ENCODE data around the gene TUBG2. TPM values are rescaled to one million over a fixed set of nuclear protein-coding genes. Genes with fewer than 3 reads are reported as not detected.
"Not testable (repeated sequence)": the region's sequence is repeated elsewhere in the genome, so short reads cannot be mapped to it uniquely, and the experiment has no call there.

Gene TUBG2
- total and polyA plus RNA-seq, 5 donors from 2014 or later = 2.8 to 13.7 (median 3.9) TPM

GRCh38 chr17:42642336-42642735 lies 16.7 kb upstream of the TUBG2 start:
- Histone ChIP-seq H3K27me3 (ENCODE audit: control insufficient read depth, insufficient read depth, low read length) (peaks cover 4% of the 10 kb centered on the region), H3K27ac (ENCODE audit: insufficient read depth, low read length, poor library complexity, severe bottlenecking) (no peak overlapping the region), H3K4me3 (ENCODE audit: low read depth, low read length) (no peak overlapping the region), H3K4me1 (ENCODE audit: control insufficient read depth, insufficient read depth, low read length, poor library complexity, severe bottlenecking) (no peaks in the 10 kb centered on the region), H3K36me3 (ENCODE audit: control insufficient read depth, insufficient read depth, low read length) (no peaks in the 10 kb centered on the region), H3K9me3 (ENCODE audit: control insufficient read depth in 2 of 2, low read length in 2 of 2) (no peaks in the 10 kb centered on the region)
- DNase-seq (no peak), ATAC-seq (ENCODE audit: low read depth in 2 of 2) (no peak)
- no peak overlapping the region for H3K27ac Mint-ChIP-seq
- H3K4me1 Mint-ChIP-seq = peaks cover 0 to 5% (median 0%) of the 10 kb centered on the region in 4 donors
- peaks cover 18% of the 10 kb centered on the region for H3K27me3 Mint-ChIP-seq
- no peaks in the 10 kb centered on the region for H3K9me3 Mint-ChIP-seq
- H3K4me3 Mint-ChIP-seq = no peak overlapping the region
- H3K36me3 Mint-ChIP-seq = no peaks in the 10 kb centered on the region

- H3K36me3 Mint-ChIP-seq = no peaks in the 10 kb centered on the region
- H3K27ac Mint-ChIP-seq = no peak overlapping the region
- H3K4me1 Mint-ChIP-seq = peaks cover 0 to 5% (median 0%) of the 10 kb centered on the region in 4 donors
- Histone ChIP-seq H3K4me1 (ENCODE audit: control insufficient read depth, insufficient read depth, low read length, poor library complexity, severe bottlenecking) (no peaks in the 10 kb centered on the region), H3K36me3 (ENCODE audit: control insufficient read depth, insufficient read depth, low read length) (no peaks in the 10 kb centered on the region), H3K4me3 (ENCODE audit: low read depth, low read length) (no peak overlapping the region), H3K27ac (ENCODE audit: insufficient read depth, low read length, poor library complexity, severe bottlenecking) (no peak overlapping the region), H3K27me3 (ENCODE audit: control insufficient read depth, insufficient read depth, low read length) (peaks cover 4% of the 10 kb centered on the region), H3K9me3 (ENCODE audit: control insufficient read depth in 2 of 2, low read length in 2 of 2) (no peaks in the 10 kb centered on the region)
- ATAC-seq (ENCODE audit: low read depth in 2 of 2) (peak in 1 of 2 donors; percentile 11), DNase-seq (no peak)
- H3K4me3 Mint-ChIP-seq = no peak overlapping the region
- peaks cover 0 to 2% (median 0%) of the 10 kb centered on the region in 7 donors for H3K9me3 Mint-ChIP-seq
- H3K27me3 Mint-ChIP-seq = peaks cover 26% of the 10 kb centered on the region
Measured at GRCh38 chr17:42647778-42648177, 11.3 kb upstream of the TUBG2 start.

- ATAC-seq (ENCODE audit: low read depth in 2 of 2) = no peak
- Mint-ChIP-seq H3K27me3 (peaks cover 28% of the 10 kb centered on the region), H3K4me1 (peaks cover 3 to 18% (median 7%) of the 10 kb centered on the region in 4 donors), H3K36me3 (no peaks in the 10 kb centered on the region), H3K9me3 (peaks cover 0 to 2% (median 0%) of the 10 kb centered on the region in 7 donors), H3K4me3 (no peak overlapping the region), H3K27ac (no peak overlapping the region)
- DNase-seq = no peak
- H3K27me3 ChIP-seq (ENCODE audit: control insufficient read depth, insufficient read depth, low read length) = no peaks in the 10 kb centered on the region
- no peak overlapping the region for H3K27ac ChIP-seq (ENCODE audit: insufficient read depth, low read length, poor library complexity, severe bottlenecking)
- H3K4me3 ChIP-seq (ENCODE audit: low read depth, low read length) = no peak overlapping the region
- H3K9me3 ChIP-seq (ENCODE audit: control insufficient read depth in 2 of 2, low read length in 2 of 2) = no peaks in the 10 kb centered on the region
- no peaks in the 10 kb centered on the region for H3K4me1 ChIP-seq (ENCODE audit: control insufficient read depth, insufficient read depth, low read length, poor library complexity, severe bottlenecking)
- H3K36me3 ChIP-seq (ENCODE audit: control insufficient read depth, insufficient read depth, low read length) = no peaks in the 10 kb centered on the region
Measured at GRCh38 chr17:42651392-42651791, 7.7 kb upstream of the TUBG2 start.

GRCh38 chr17:42653179-42654124 lies 5.6 kb upstream of the TUBG2 start:
- H3K4me1 ChIP-seq (ENCODE audit: control insufficient read depth, insufficient read depth, low read length, poor library complexity, severe bottlenecking) = peaks cover under 1% of the 10 kb centered on the region
- DNase-seq = no peak
- no peaks in the 10 kb centered on the region for H3K9me3 ChIP-seq (ENCODE audit: control insufficient read depth in 2 of 2, low read length in 2 of 2)
- Mint-ChIP-seq H3K4me3 (peak overlapping the region in 2 of 4 donors; percentile 28 to 38), H3K27me3 (peaks cover 22% of the 10 kb centered on the region), H3K36me3 (no peaks in the 10 kb centered on the region), H3K9me3 (peaks cover 0 to 2% (median 0%) of the 10 kb centered on the region in 7 donors), H3K27ac (no peak overlapping the region), H3K4me1 (peaks cover 5 to 25% (median 8%) of the 10 kb centered on the region in 4 donors)
- no peak for ATAC-seq (ENCODE audit: low read depth in 2 of 2)
- H3K4me3 ChIP-seq (ENCODE audit: low read depth, low read length) = no peak overlapping the region
- H3K27ac ChIP-seq (ENCODE audit: insufficient read depth, low read length, poor library complexity, severe bottlenecking) = no peak overlapping the region
- no peaks in the 10 kb centered on the region for H3K36me3 ChIP-seq (ENCODE audit: control insufficient read depth, insufficient read depth, low read length)
- no peaks in the 10 kb centered on the region for H3K27me3 ChIP-seq (ENCODE audit: control insufficient read depth, insufficient read depth, low read length)

GRCh38 chr17:42655528-42655927 lies 3.6 kb upstream of the TUBG2 start:
- Mint-ChIP-seq H3K4me1 (peaks cover 5 to 34% (median 18%) of the 10 kb centered on the region in 4 donors), H3K27me3 (peaks cover 26% of the 10 kb centered on the region), H3K36me3 (no peaks in the 10 kb centered on the region), H3K27ac (peak overlapping the region in 1 of 3 donors; percentile 94), H3K4me3 (peak overlapping the region in 2 of 4 donors; percentile 46 to 89), H3K9me3 (peaks cover 0 to 2% (median 0%) of the 10 kb centered on the region in 7 donors)
- Histone ChIP-seq H3K4me3 (ENCODE audit: low read depth, low read length) (no peak overlapping the region), H3K27me3 (ENCODE audit: control insufficient read depth, insufficient read depth, low read length) (no peaks in the 10 kb centered on the region), H3K9me3 (ENCODE audit: control insufficient read depth in 2 of 2, low read length in 2 of 2) (no peaks in the 10 kb centered on the region), H3K36me3 (ENCODE audit: control insufficient read depth, insufficient read depth, low read length) (no peaks in the 10 kb centered on the region), H3K27ac (ENCODE audit: insufficient read depth, low read length, poor library complexity, severe bottlenecking) (no peak overlapping the region), H3K4me1 (ENCODE audit: control insufficient read depth, insufficient read depth, low read length, poor library complexity, severe bottlenecking) (peaks cover 15% of the 10 kb centered on the region)
- ATAC-seq (ENCODE audit: low read depth in 2 of 2) = no peak
- DNase-seq = no peak

GRCh38 chr17:42657824-42658588 lies 1.1 kb upstream of the TUBG2 start:
- Histone ChIP-seq H3K9me3 (ENCODE audit: control insufficient read depth in 2 of 2, low read length in 2 of 2) (no peaks in the 10 kb centered on the region), H3K27me3 (ENCODE audit: control insufficient read depth, insufficient read depth, low read length) (no peaks in the 10 kb centered on the region), H3K36me3 (ENCODE audit: control insufficient read depth, insufficient read depth, low read length) (no peaks in the 10 kb centered on the region), H3K4me3 (ENCODE audit: low read depth, low read length) (peak overlapping the region; percentile 76), H3K27ac (ENCODE audit: insufficient read depth, low read length, poor library complexity, severe bottlenecking) (no peak overlapping the region), H3K4me1 (ENCODE audit: control insufficient read depth, insufficient read depth, low read length, poor library complexity, severe bottlenecking) (peaks cover 15% of the 10 kb centered on the region)
- Mint-ChIP-seq H3K27me3 (peaks cover 19% of the 10 kb centered on the region), H3K9me3 (no peaks in the 10 kb centered on the region), H3K4me3 (peak overlapping the region; percentile 89 to 93 (median 91)), H3K27ac (no peak overlapping the region), H3K36me3 (peaks cover 2% of the 10 kb centered on the region), H3K4me1 (peaks cover 5 to 28% (median 19%) of the 10 kb centered on the region in 4 donors)
- DNase-seq = no peak
- no peak for ATAC-seq (ENCODE audit: low read depth in 2 of 2)

- H3K9me3 ChIP-seq (ENCODE audit: control insufficient read depth in 2 of 2, low read length in 2 of 2); H3K27me3 ChIP-seq (ENCODE audit: control insufficient read depth, insufficient read depth, low read length); H3K9me3 Mint-ChIP-seq; H3K27ac ChIP-seq (ENCODE audit: insufficient read depth, low read length, poor library complexity, severe bottlenecking); DNase-seq; ATAC-seq (ENCODE audit: low read depth in 2 of 2); H3K27me3 Mint-ChIP-seq; H3K36me3 ChIP-seq (ENCODE audit: control insufficient read depth, insufficient read depth, low read length); H3K4me3 ChIP-seq (ENCODE audit: low read depth, low read length): not testable (repeated sequence)
- peak overlapping the region in 1 of 3 donors; percentile 91 for H3K27ac Mint-ChIP-seq
- H3K36me3 Mint-ChIP-seq = peaks cover 10% of the 10 kb centered on the region
- H3K4me1 ChIP-seq (ENCODE audit: control insufficient read depth, insufficient read depth, low read length, poor library complexity, severe bottlenecking) = peaks cover 15% of the 10 kb centered on the region
- H3K4me1 Mint-ChIP-seq = peaks cover 5 to 24% (median 17%) of the 10 kb centered on the region in 4 donors
- H3K4me3 Mint-ChIP-seq = peak overlapping the region; percentile 23 to 92 (median 90)
Measured at GRCh38 chr17:42659932-42660274, 819 bp downstream of the TUBG2 start.

Data from CD4-positive, CD25-positive, alpha-beta regulatory T cell (primary cell).